GM18511 (cell line): Measurements from ENCODE around the gene CDH26.

Source experiments
- ATAC-seq: cut with Tn5 transposase; IDR thresholded peaks from one replicate; pipeline ENCODE4 v1.9.1; 2021; ENCODE audit warnings: mild to moderate bottlenecking, moderate library complexity; ENCODE audit not compliant: unreplicated experiment

Gene CDH26

GRCh38 chr20:59977086-59977485 is 18.9 kb downstream of the CDH26 start:
- ATAC-seq = no peak

GRCh38 chr20:59983076-59983475 is 24.9 kb downstream of the CDH26 start:
- ATAC-seq = no peak

- no peak for ATAC-seq
Measured at GRCh38 chr20:59984541-59984940, 26.3 kb downstream of the CDH26 start.

GRCh38 chr20:59985164-59985563 is 26.9 kb downstream of the CDH26 start:
- no peak for ATAC-seq

GRCh38 chr20:59985864-59986263 is 27.6 kb downstream of the CDH26 start:
- peak; percentile 49 for ATAC-seq

GRCh38 chr20:59987135-59987534 is 28.9 kb downstream of the CDH26 start:
- no peak for ATAC-seq

GRCh38 chr20:59988141-59988540 is 29.9 kb downstream of the CDH26 start:
- ATAC-seq = no peak

GRCh38 chr20:59992526-59993084 is 34.4 kb downstream of the CDH26 start:
- ATAC-seq = no peak

- ATAC-seq = no peak
Measured at GRCh38 chr20:59993736-59994430, 35.7 kb downstream of the CDH26 start.

GRCh38 chr20:59994697-59995122 is 36.5 kb downstream of the CDH26 start:
- no peak for ATAC-seq

- no peak for ATAC-seq
Measured at GRCh38 chr20:59996108-59996507, 37.9 kb downstream of the CDH26 start.

- no peak for ATAC-seq
Measured at GRCh38 chr20:59997896-59998295, 39.7 kb downstream of the CDH26 start.

- no peak for ATAC-seq
Measured at GRCh38 chr20:59999502-59999901, 41.3 kb downstream of the CDH26 start.

- no peak for ATAC-seq
Measured at GRCh38 chr20:60000271-60001042, 42.2 kb downstream of the CDH26 start.

- no peak for ATAC-seq
Measured at GRCh38 chr20:60001108-60001507, 42.9 kb downstream of the CDH26 start.

GRCh38 chr20:60003776-60004175 is 45.6 kb downstream of the CDH26 start:
- ATAC-seq = no peak

GRCh38 chr20:60006261-60006660 is 48.0 kb downstream of the CDH26 start:
- no peak for ATAC-seq

GRCh38 chr20:60007464-60007863 is 49.2 kb downstream of the CDH26 start:
- no peak for ATAC-seq

GRCh38 chr20:60008130-60008808 is 50.0 kb downstream of the CDH26 start:
- peak; percentile 79 for ATAC-seq

- ATAC-seq = no peak
Measured at GRCh38 chr20:60009318-60009717, 51.1 kb downstream of the CDH26 start.

- no peak for ATAC-seq
Measured at GRCh38 chr20:60009826-60010616, 51.8 kb downstream of the CDH26 start.
